H9 (cell line): ENCODE results near the gene CFAP54. TPM values are rescaled to one million over a fixed set of nuclear protein-coding genes. Genes with fewer than 3 reads are reported as not detected.

Experiments
- DNase-seq: peaks from one replicate; pipeline ENCODE4 v3.0.0-alpha.2; 2017
- H2AFZ ChIP-seq: one replicate; pipeline ENCODE4 v1.6.1; 2013; ENCODE audit warnings: mild to moderate bottlenecking, low read length, control low read depth, moderate library complexity
- H2AK5ac ChIP-seq: 2 replicates; pipeline ENCODE4 v1.6.1; 2013; ENCODE audit warnings: low read length, control low read depth, mixed read lengths; ENCODE audit not compliant: insufficient read length
- H2BK120ac ChIP-seq: one replicate; pipeline ENCODE4 v1.6.1; 2013; ENCODE audit warnings: low read depth, mild to moderate bottlenecking, low read length, control low read depth, inconsistent platforms; ENCODE audit not compliant: poor library complexity, severe bottlenecking
- H2BK12ac ChIP-seq: 2 replicates; pipeline ENCODE4 v1.6.1; 2013; ENCODE audit warnings: low read length, control low read depth, mixed read lengths, low read depth; ENCODE audit not compliant: insufficient read length
- H2BK15ac ChIP-seq: 2 replicates; pipeline ENCODE4 v1.6.1; 2013; ENCODE audit warnings: low read depth, low read length, control low read depth
- H2BK20ac ChIP-seq: one replicate; pipeline ENCODE4 v1.6.1; 2013; ENCODE audit warnings: low read depth, mild to moderate bottlenecking, low read length, control low read depth, inconsistent platforms; ENCODE audit not compliant: poor library complexity, severe bottlenecking
- H2BK5ac ChIP-seq: 2 replicates; pipeline ENCODE4 v1.6.1; 2013; ENCODE audit warnings: low read length, control low read depth, mixed read lengths; ENCODE audit not compliant: insufficient read length
- H3K14ac ChIP-seq: 2 replicates; pipeline ENCODE4 v1.6.1; 2013; ENCODE audit warnings: low read length, control low read depth; ENCODE audit not compliant: insufficient read depth
- H3K18ac ChIP-seq: 2 replicates; pipeline ENCODE4 v1.6.1; 2013; ENCODE audit warnings: low read depth, mild to moderate bottlenecking, mixed read lengths, low read length, control low read depth; ENCODE audit not compliant: insufficient read length
- H3K23ac ChIP-seq: 2 replicates; pipeline ENCODE4 v1.6.1; 2013; ENCODE audit warnings: low read length, control low read depth, mixed read lengths, low read depth; ENCODE audit not compliant: insufficient read length
- H3K23me2 ChIP-seq: 2 replicates; pipeline ENCODE4 v1.6.1; 2013; ENCODE audit warnings: low read depth, mild to moderate bottlenecking, mixed read lengths, low read length, control low read depth; ENCODE audit not compliant: insufficient read length, poor library complexity, severe bottlenecking
- H3K27ac ChIP-seq: 2 replicates; pipeline ENCODE4 v1.5.1; 2013; ENCODE audit warnings: low read length, control low read depth, mixed read lengths, low read depth; ENCODE audit not compliant: insufficient read length
- H3K27me3 ChIP-seq: 2 replicates; pipeline ENCODE4 v1.6.1; 2013; ENCODE audit warnings: low read length, control low read depth, inconsistent platforms; ENCODE audit not compliant: insufficient read depth
- H3K4ac ChIP-seq: 2 replicates; pipeline ENCODE4 v1.6.1; 2013; ENCODE audit warnings: low read depth, mild to moderate bottlenecking, control low read depth, inconsistent platforms, low read length, moderate library complexity
- H3K4me1 ChIP-seq: 2 replicates; pipeline ENCODE4 v1.6.1; 2013; ENCODE audit warnings: low read length, control low read depth, inconsistent platforms; ENCODE audit not compliant: insufficient read depth
- H3K4me2 ChIP-seq: 2 replicates; pipeline ENCODE4 v1.6.1; 2013; ENCODE audit warnings: low read length, control low read depth, mixed read lengths; ENCODE audit not compliant: insufficient read length, insufficient read depth
- H3K56ac ChIP-seq: 2 replicates; pipeline ENCODE4 v1.6.1; 2013; ENCODE audit warnings: low read depth, mild to moderate bottlenecking, mixed read lengths, low read length, control low read depth; ENCODE audit not compliant: insufficient read length
- H3K79me1 ChIP-seq: 2 replicates; pipeline ENCODE4 v1.6.1; 2013; ENCODE audit warnings: low read depth, mild to moderate bottlenecking, moderate library complexity, low read length, control low read depth, inconsistent platforms; ENCODE audit not compliant: insufficient read depth, poor library complexity, severe bottlenecking
- H3K79me2 ChIP-seq: 2 replicates; pipeline ENCODE4 v1.6.1; 2013; ENCODE audit warnings: low read length, control low read depth, inconsistent platforms; ENCODE audit not compliant: insufficient read depth
- H3K9ac ChIP-seq: 2 replicates; pipeline ENCODE4 v1.6.1; 2013; ENCODE audit warnings: low read length, control low read depth, mixed read lengths; ENCODE audit not compliant: insufficient read length; ENCODE audit errors: extremely low read depth
- H3K9me3 ChIP-seq: one replicate; pipeline ENCODE4 v1.6.1; 2013; ENCODE audit warnings: low read depth, low read length, inconsistent platforms; ENCODE audit not compliant: control insufficient read depth
- H3T11ph ChIP-seq: one replicate; pipeline ENCODE4 v1.6.1; 2013; ENCODE audit warnings: mild to moderate bottlenecking, low read length, control low read depth, inconsistent platforms
- H4K20me1 ChIP-seq: one replicate; pipeline ENCODE4 v1.6.1; 2013; ENCODE audit not compliant: control insufficient read depth, insufficient read length, insufficient read depth
- H4K5ac ChIP-seq: 2 replicates; pipeline ENCODE4 v1.6.1; 2013; ENCODE audit warnings: low read depth, mild to moderate bottlenecking, mixed read lengths, low read length, control low read depth; ENCODE audit not compliant: insufficient read length
- H4K8ac ChIP-seq: replicated peaks from 2 replicates; pipeline ENCODE4 v1.6.1; 2013; ENCODE audit warnings: low read length, control low read depth, mixed read lengths, low read depth; ENCODE audit not compliant: insufficient read length
- H4K91ac ChIP-seq: 2 replicates; pipeline ENCODE4 v1.6.1; 2013; ENCODE audit warnings: low read depth, mild to moderate bottlenecking, moderate library complexity, mixed read lengths, low read length, control low read depth; ENCODE audit not compliant: insufficient read length
- H3K27ac Mint-ChIP-seq, 3 experiments: 2 replicates in 2 of 3; 3 replicates in 1 of 3; pipeline ENCODE4 v1.8.0; 2020 to 2021; ENCODE audit warnings: mixed read lengths in 3 of 3, mild to moderate bottlenecking in 1 of 3, moderate library complexity in 1 of 3
- H3K27me3 Mint-ChIP-seq: 2 replicates; pipeline ENCODE4 v1.8.0; 2021; ENCODE audit warnings: low read depth, mild to moderate bottlenecking, moderate library complexity, mixed read lengths
- H3K36me3 Mint-ChIP-seq, 3 experiments: 2 replicates in 2 of 3; 3 replicates in 1 of 3; pipeline ENCODE4 v1.8.0; 2020 to 2021; ENCODE audit warnings: low read depth in 3 of 3, mixed read lengths in 3 of 3; ENCODE audit not compliant: insufficient read depth in 1 of 3
- H3K4me1 Mint-ChIP-seq, 2 experiments: 2 replicates each; pipeline ENCODE4 v1.8.0; 2020; ENCODE audit warnings: mixed read lengths in 2 of 2
- H3K4me3 Mint-ChIP-seq, 2 experiments: 2 replicates in 1 of 2; 3 replicates in 1 of 2; pipeline ENCODE4 v1.8.0; 2020 to 2021; ENCODE audit warnings: mild to moderate bottlenecking in 2 of 2, mixed read lengths in 2 of 2, moderate library complexity in 1 of 2
- H3K9me3 Mint-ChIP-seq, 2 experiments: 2 replicates in 1 of 2; 3 replicates in 1 of 2; pipeline ENCODE4 v1.8.0; 2020; ENCODE audit warnings: mild to moderate bottlenecking in 2 of 2, mixed read lengths in 2 of 2, moderate library complexity in 1 of 2
- CTCF ChIP-seq: fragments of 200-600 bp; sonication (generic); conservative IDR thresholded peaks from 3 replicates; pipeline ENCODE4 v1.8.0; 2021; ENCODE audit warnings: antibody characterized with exemption, mild to moderate bottlenecking
- WGBS: extraction: QIAGEN DNeasy Blood & Tissue Kit; methylation state at CpG from one replicate; pipeline ENCODE4 v1.1.7; 2013; ENCODE audit warnings: missing lambda C conversion rate, low lambda C conversion rate, mixed read lengths; ENCODE audit not compliant: insufficient read length; ENCODE audit errors: extremely low coverage; 5-methylcytosine and 5-hydroxymethylcytosine counted together
- total RNA-seq: library from RNA; stranded (reverse); gene quantifications from 2 replicates; pipeline ENCODE4 v1.2.1, GENCODE V29; 2021

The CFAP54 gene
- total RNA-seq, 1 experiment from 2014 or later, result 0.24 TPM

GRCh38 chr12:96452261-96452922, 37.0 kb upstream of the CFAP54 start:
- Histone ChIP-seq H2AK5ac (no peak overlapping the region), H3K23me2 (no peaks in the 10 kb centered on the region), H4K5ac (no peak overlapping the region), H3K4ac (no peak overlapping the region), H2BK5ac (no peak overlapping the region), H3K79me1 (no peaks in the 10 kb centered on the region), H2BK20ac (no peak overlapping the region), H3K9ac (no peak overlapping the region), H3K4me1 (no peaks in the 10 kb centered on the region), H2BK120ac (no peak overlapping the region), H3K4me2 (no peak overlapping the region), H3K23ac (no peak overlapping the region), H2AFZ (no peak overlapping the region), H3K9me3 (no peaks in the 10 kb centered on the region), H4K8ac (no peak overlapping the region), H3K79me2 (no peaks in the 10 kb centered on the region), H3K27ac (no peak overlapping the region), H3T11ph (no peak overlapping the region), H4K20me1 (no peaks in the 10 kb centered on the region), H3K56ac (no peak overlapping the region), H3K18ac (no peak overlapping the region), H4K91ac (no peak overlapping the region), H2BK12ac (no peak overlapping the region), H3K14ac (no peak overlapping the region), H2BK15ac (no peak overlapping the region), H3K27me3 (no peaks in the 10 kb centered on the region)
- Mint-ChIP-seq H3K9me3 (no peaks in the 10 kb centered on the region), H3K27ac (no peak overlapping the region), H3K4me1 (0 out of 4 replicates have a peak, but pooled peaks cover 0 to under 1% of the 10 kb centered on the region in 2 experiments), H3K4me3 (no peak overlapping the region), H3K36me3 (no peaks in the 10 kb centered on the region), H3K27me3 (no peaks in the 10 kb centered on the region)
- no CpG with 5 or more reads among the region's 3 CpGs for WGBS
- no peak for DNase-seq
- TF ChIP-seq CTCF, result no peak
